ENCODE results near the gene TSHZ2.

Gene TSHZ2

GRCh38 chr20:53104884-53105283 is 132.7 kb downstream of the TSHZ2 start:
- Mint-ChIP-seq H3K4me1 (peaks cover 15% of the 10 kb centered on the region), H3K9me3 (no peaks in the 10 kb centered on the region), H3K36me3 (ENCODE audit: low read depth) (peaks cover 5% of the 10 kb centered on the region), H3K27ac (no peak overlapping the region), H3K27me3 (ENCODE audit: low read depth) (no peaks in the 10 kb centered on the region), H3K4me3 (no peak overlapping the region)
- TF ChIP-seq CTCF (IDR thresholded peaks at IDR 0.05; ENCODE audit: unreplicated experiment in 3 of 3): no peak

- H3K36me3 Mint-ChIP-seq (ENCODE audit: low read depth): peaks cover 22% of the 10 kb centered on the region
- H3K27ac Mint-ChIP-seq: no peak overlapping the region
- no peaks in the 10 kb centered on the region for H3K4me1 Mint-ChIP-seq
- TF ChIP-seq CTCF (IDR thresholded peaks at IDR 0.05; ENCODE audit: unreplicated experiment in 3 of 3): no peak
- no peak overlapping the region for H3K4me3 Mint-ChIP-seq
- peaks cover 13% of the 10 kb centered on the region for H3K9me3 Mint-ChIP-seq
- no peaks in the 10 kb centered on the region for H3K27me3 Mint-ChIP-seq (ENCODE audit: low read depth)
These were observed 144.6 kb downstream of the TSHZ2 start for GRCh38 chr20:53116733-53117132.

- no peak for TF ChIP-seq CTCF (IDR thresholded peaks at IDR 0.05; ENCODE audit: unreplicated experiment in 3 of 3)
- H3K9me3 Mint-ChIP-seq: peaks cover 6% of the 10 kb centered on the region
- no peaks in the 10 kb centered on the region for H3K27me3 Mint-ChIP-seq (ENCODE audit: low read depth)
- H3K4me3 Mint-ChIP-seq: no peak overlapping the region
- H3K36me3 Mint-ChIP-seq (ENCODE audit: low read depth): peaks cover 9% of the 10 kb centered on the region
- no peak overlapping the region for H3K27ac Mint-ChIP-seq
- H3K4me1 Mint-ChIP-seq: peaks cover 21% of the 10 kb centered on the region
These were observed 150.7 kb downstream of the TSHZ2 start for GRCh38 chr20:53122853-53123252.

GRCh38 chr20:53124075-53124551 is 152.0 kb downstream of the TSHZ2 start:
- H3K4me3 Mint-ChIP-seq: no peak overlapping the region
- H3K9me3 Mint-ChIP-seq: no peaks in the 10 kb centered on the region
- no peaks in the 10 kb centered on the region for H3K36me3 Mint-ChIP-seq (ENCODE audit: low read depth)
- H3K4me1 Mint-ChIP-seq: peaks cover 25% of the 10 kb centered on the region
- H3K27ac Mint-ChIP-seq: no peak overlapping the region
- no peaks in the 10 kb centered on the region for H3K27me3 Mint-ChIP-seq (ENCODE audit: low read depth)
- no peak for TF ChIP-seq CTCF (IDR thresholded peaks at IDR 0.05; ENCODE audit: unreplicated experiment in 3 of 3)

- no peak overlapping the region for H3K27ac Mint-ChIP-seq
These were observed 152.6 kb downstream of the TSHZ2 start for GRCh38 chr20:53124803-53125202.

More at GRCh38 chr20:53124803-53125202, 152.6 kb downstream of the TSHZ2 start:
- peaks cover 25% of the 10 kb centered on the region for H3K4me1 Mint-ChIP-seq
- H3K4me3 Mint-ChIP-seq: no peak overlapping the region
- TF ChIP-seq CTCF (IDR thresholded peaks at IDR 0.05; ENCODE audit: unreplicated experiment in 3 of 3): no peak
- no peaks in the 10 kb centered on the region for H3K36me3 Mint-ChIP-seq (ENCODE audit: low read depth)
- no peaks in the 10 kb centered on the region for H3K9me3 Mint-ChIP-seq
- H3K27me3 Mint-ChIP-seq (ENCODE audit: low read depth): no peaks in the 10 kb centered on the region
